Spleen (tissue), 11 donors: Measurements from ENCODE around the gene SMOC1. TPM values are rescaled to one million over a fixed set of nuclear protein-coding genes. Genes with fewer than 3 reads are reported as not detected.

Source experiments
- DNase-seq: peaks from one replicate; pipeline ENCODE4 v3.0.0-alpha.2; 2020
- H3K27ac ChIP-seq, 8 donors: fragments of 200-600 bp; sonication (generic) in 7 of 8; 1 replicate in 4 of 8; 2 replicates in 4 of 8; pipeline versions ENCODE4 v1.5.0 to v1.8.0; 2016 to 2021; ENCODE audit warnings: inconsistent platforms in 4 of 8, mild to moderate bottlenecking in 4 of 8, moderate library complexity in 1 of 8
- H3K27me3 ChIP-seq, 7 donors: fragments of 200-600 bp; sonication (generic) in 6 of 7; replicated peaks in 1 of 7; 1 replicate in 4 of 7; 2 replicates in 3 of 7; pipeline versions ENCODE4 v1.5.0 to v1.8.0; 2016 to 2021; ENCODE audit warnings: inconsistent platforms in 3 of 7, mild to moderate bottlenecking in 1 of 7
- H3K36me3 ChIP-seq, 6 donors: fragments of 200-600 bp; sonication (generic) in 5 of 6; 1 replicate in 4 of 6; 2 replicates in 2 of 6; pipeline versions ENCODE4 v1.5.0 to v1.8.0; 2016 to 2021; ENCODE audit warnings: inconsistent platforms in 2 of 6
- H3K4me1 ChIP-seq, 6 donors: fragments of 200-600 bp; sonication (generic) in 5 of 6; 1 replicate in 3 of 6; 2 replicates in 3 of 6; pipeline versions ENCODE4 v1.5.0 to v1.8.0; 2016 to 2021; ENCODE audit warnings: inconsistent platforms in 3 of 6
- H3K4me3 ChIP-seq, 8 donors: fragments of 200-600 bp; sonication (generic) in 7 of 8; 1 replicate in 4 of 8; 2 replicates in 4 of 8; pipeline versions ENCODE4 v1.5.0 to v1.8.0; 2016 to 2021; ENCODE audit warnings: inconsistent platforms in 4 of 8, mild to moderate bottlenecking in 4 of 8, moderate library complexity in 2 of 8
- H3K9me3 ChIP-seq, 8 donors: fragments of 200-600 bp; sonication (generic) in 7 of 8; 1 replicate in 4 of 8; 2 replicates in 4 of 8; pipeline versions ENCODE4 v1.5.0 to v1.8.0; 2016 to 2021; ENCODE audit warnings: inconsistent platforms in 4 of 8
- CTCF ChIP-seq, 11 experiments: fragments of 200-600 bp in 7 of 11; fragments of 450-650 bp in 4 of 11; sonication (generic) in 4 of 11; IDR thresholded peaks in 8 of 11; conservative IDR thresholded peaks in 3 of 11; 1 replicate in 7 of 11; 2 replicates in 4 of 11; pipeline versions ENCODE4 v1.4.0 to v1.8.0; 2016 to 2021; ENCODE audit warnings: antibody characterized with exemption in 11 of 11, inconsistent platforms in 4 of 11, mild to moderate bottlenecking in 1 of 11
- POLR2A ChIP-seq, 3 donors: fragments of 450-650 bp; IDR thresholded peaks; one replicate each; pipeline ENCODE4 v1.5.1; 2017; ENCODE audit warnings: antibody characterized with exemption in 3 of 3, mild to moderate bottlenecking in 1 of 3
- POLR2AphosphoS5 ChIP-seq, 3 donors: sonication (generic); formaldehyde crosslinking; IDR thresholded peaks; one replicate each; pipeline ENCODE4 v1.5.1; 2017; ENCODE audit warnings: antibody characterized with exemption in 3 of 3
- WGBS, 5 donors: extraction: QIAGEN DNeasy Blood & Tissue Kit in 3 of 5; methylation state at CpG; one replicate each; pipeline versions ENCODE4 v1.1.5 to v1.1.7; 2013 to 2018; 5-methylcytosine and 5-hydroxymethylcytosine counted together
- intact Hi-C: fragments of 100-400 bp; cut with DNase I; formaldehyde crosslinking; loops from one replicate; pipeline ENCODE4 v1.15.0; 2023; ENCODE audit warnings: low total_unique reads
- polyA plus RNA-seq, 3 donors: library from polyadenylated mRNA; stranded (reverse); fragments of 200-250 nt; gene quantifications; one replicate each; pipeline ENCODE4 v1.2.1, GENCODE V29; 2013
- total RNA-seq, 7 donors: library from RNA; depleted of rRNA in 3 of 7; stranded (reverse); fragments of >200 nt in 3 of 7; fragmentation: NEBNext Ultra II Directional in 4 of 7; extraction: Animal tissue kit (Norgen Biotek cat#: 25700) in 4 of 7; gene quantifications; one replicate each; pipeline versions ENCODE4 v1.1.0 to v1.2.1, GENCODE V29; 2016 to 2021
- donor health status: healthy with polysubstance abuse.
- donor health status: DM: no; HTN: no; CAD: no; lungs with moderate emphysema.
- donor health status: DM: no; HTN: no; CAD: no.
- donor health status: Bipolar disorder and iron deficiency.
- donor health status: healthy.
- donor health status: DM: no; HTN: no; CAD: no.
- donor health status: DM: yes; HTN: yes; CAD: no.

The SMOC1 gene
- total and polyA plus RNA-seq, 10 donors: 6.1 to 108 (median 29.6) TPM

DNA sequence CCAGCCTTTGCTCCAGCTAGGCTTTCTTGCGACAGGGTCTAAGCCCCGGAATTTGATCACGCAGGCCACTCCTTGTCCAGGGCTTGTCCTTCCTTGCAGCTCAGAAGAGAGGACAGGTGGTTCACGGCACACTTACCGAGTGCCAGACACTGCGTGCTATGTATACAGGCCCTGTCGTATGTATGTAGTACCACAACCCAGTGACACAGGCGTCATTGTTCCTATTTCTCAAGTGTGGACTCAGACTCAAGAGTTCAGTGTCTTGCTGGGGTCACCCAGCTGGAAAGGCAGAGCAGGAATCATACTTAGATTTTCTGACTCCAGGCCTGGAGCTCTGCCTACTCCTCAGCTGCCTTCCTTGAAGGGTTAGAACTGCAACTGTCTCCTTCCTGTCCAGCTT lies 153.9 kb downstream of the SMOC1 start:
- intact Hi-C loops: no loop called here
- no peak for TF ChIP-seq CTCF (IDR thresholded peaks at IDR 0.05 in 8 of 11, conservative IDR thresholded peaks at IDR 0.05 in 3 of 11)
- TF ChIP-seq POLR2A (IDR thresholded peaks at IDR 0.05): no peak
- TF ChIP-seq POLR2AphosphoS5 (IDR thresholded peaks at IDR 0.05): no peak
- Histone ChIP-seq H3K4me3 (no peak overlapping the region), H3K27ac (no peak overlapping the region), H3K4me1 (peaks cover 0 to 6% (median 0%) of the 10 kb centered on the region in 6 donors), H3K9me3 (no peaks in the 10 kb centered on the region), H3K36me3 (no peaks in the 10 kb centered on the region), H3K27me3 (peaks cover 0 to 5% (median 0%) of the 10 kb centered on the region in 7 donors)
- 72 to 92% (median 89%) methylated on average over 8 of the region's 8 CpGs for WGBS, 5 donors
- DNase-seq: no peak

DNA sequence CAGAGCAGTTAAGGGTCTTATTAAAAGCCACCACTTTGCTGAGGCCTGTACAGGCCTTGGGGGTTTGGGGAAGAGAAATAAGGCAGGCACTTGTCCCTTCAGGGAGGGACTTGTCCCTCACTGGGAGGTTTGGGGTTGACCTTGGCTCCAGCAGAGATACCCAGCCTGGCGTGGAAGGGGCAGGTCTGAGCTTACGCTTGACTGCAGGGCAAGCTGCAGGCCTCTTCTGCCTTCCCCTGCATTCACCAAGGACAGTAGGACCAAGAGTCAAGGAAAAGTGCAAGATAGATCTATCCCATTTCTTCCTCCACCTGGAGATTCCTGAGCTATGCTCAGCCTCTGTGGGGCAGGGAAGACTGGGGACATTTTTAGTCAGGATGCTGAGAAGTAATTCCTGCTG lies 154.3 kb downstream of the SMOC1 start:
- intact Hi-C loops: no loop called here
- Histone ChIP-seq H3K4me3 (no peak overlapping the region), H3K4me1 (peaks cover 0 to 6% (median 0%) of the 10 kb centered on the region in 6 donors), H3K9me3 (no peaks in the 10 kb centered on the region), H3K27me3 (peaks cover 0 to 3% (median 0%) of the 10 kb centered on the region in 7 donors), H3K36me3 (no peaks in the 10 kb centered on the region), H3K27ac (no peak overlapping the region)
- no peak for TF ChIP-seq CTCF (IDR thresholded peaks at IDR 0.05 in 8 of 11, conservative IDR thresholded peaks at IDR 0.05 in 3 of 11)
- no peak for TF ChIP-seq POLR2AphosphoS5 (IDR thresholded peaks at IDR 0.05)
- no peak for TF ChIP-seq POLR2A (IDR thresholded peaks at IDR 0.05)
- peak; percentile 51 for DNase-seq
- 68 to 89% (median 75%) methylated on average over 2 of the region's 2 CpGs for WGBS, 5 donors

GRCh38 chr14:70034257-70034656 lies 155.0 kb downstream of the SMOC1 start:
- intact Hi-C loops: no loop called here

DNA sequence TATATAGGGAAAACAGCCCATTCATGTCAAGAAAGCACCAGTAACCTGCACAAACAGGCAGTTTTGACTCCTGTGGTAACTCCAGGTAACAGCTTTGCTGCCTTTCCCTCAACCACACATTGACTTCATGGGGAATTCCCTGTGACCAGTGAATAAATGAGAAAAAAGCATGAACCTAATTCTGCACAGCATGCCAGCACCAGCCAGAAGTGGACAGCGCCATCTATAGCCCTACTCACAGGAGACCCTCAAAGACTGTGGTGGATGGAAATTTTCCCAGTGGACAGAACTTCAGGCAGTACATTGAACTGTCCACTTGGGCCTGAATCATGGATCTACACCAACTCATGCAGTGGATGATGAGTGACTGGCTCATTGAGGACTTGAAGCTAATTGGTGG lies 157.4 kb downstream of the SMOC1 start:
- Histone ChIP-seq H3K4me1 (no peaks in the 10 kb centered on the region), H3K36me3 (no peaks in the 10 kb centered on the region), H3K9me3 (no peaks in the 10 kb centered on the region), H3K27ac (no peak overlapping the region), H3K4me3 (no peak overlapping the region), H3K27me3 (peaks cover 0 to 7% (median 0%) of the 10 kb centered on the region in 7 donors)
- TF ChIP-seq CTCF (IDR thresholded peaks at IDR 0.05 in 8 of 11, conservative IDR thresholded peaks at IDR 0.05 in 3 of 11): no peak
- TF ChIP-seq POLR2AphosphoS5 (IDR thresholded peaks at IDR 0.05): no peak
- no peak for TF ChIP-seq POLR2A (IDR thresholded peaks at IDR 0.05)
- no peak for DNase-seq
- WGBS, 5 donors: 35 to 81% (median 66%) methylated on average over 1 of the region's 1 CpG
- intact Hi-C loops: no loop called here

More at GRCh38 chr14:70034257-70034656, 155.0 kb downstream of the SMOC1 start:
- Histone ChIP-seq H3K27me3 (no peaks in the 10 kb centered on the region), H3K4me1 (peaks cover 0 to 2% (median 0%) of the 10 kb centered on the region in 6 donors), H3K9me3 (no peaks in the 10 kb centered on the region), H3K27ac (no peak overlapping the region), H3K36me3 (no peaks in the 10 kb centered on the region), H3K4me3 (no peak overlapping the region)
- no peak for DNase-seq
- TF ChIP-seq POLR2AphosphoS5 (IDR thresholded peaks at IDR 0.05) (no peak), CTCF (IDR thresholded peaks at IDR 0.05 in 8 of 11, conservative IDR thresholded peaks at IDR 0.05 in 3 of 11) (no peak)
- WGBS, 5 donors: 75 to 89% (median 82%) methylated on average over 3 of the region's 3 CpGs
